HepG2 (cell line): ENCODE data around the gene CNNM4. TPM values are rescaled to one million over a fixed set of nuclear protein-coding genes. Genes with fewer than 3 reads are reported as not detected.

Experiments
- ATAC-seq: fragments of 200-7000 bp; cut with Tn5 transposase; 3 replicates; pipeline ENCODE4 v1.9.1; 2020; ENCODE audit warnings: mild to moderate bottlenecking, moderate library complexity
- BruUV-seq: library from RNA; stranded (reverse); fragments of 400-500 nt; replicated peaks from 2 replicates; lab custom pipeline; 2021; lab: Mats Ljungman, UMichigan
- CTCF ChIA-PET: fragments of 300-600 bp; formaldehyde crosslinking; extraction: SDS; loops from one replicate; lab custom pipeline; 2021; ENCODE audit warnings: low total read pairs, inconsistent platforms, low intra/inter-chr PET ratio; lab: Yijun Ruan, JAX
- POLR2A ChIA-PET: fragments of 350-600 bp; sonication (Branson Sonifier 250); formaldehyde crosslinking; loops from one replicate; lab custom pipeline; 2020; ENCODE audit warnings: antibody characterized with exemption, inconsistent platforms; lab: Yijun Ruan, JAX
- DNase-seq: peaks from one replicate; pipeline ENCODE4 v3.0.0-alpha.2; 2015; ENCODE audit warnings: low spot score
- FAIRE-seq: peaks from 3 replicates; lab custom pipeline; 2011; peaks lifted over from hg19 to GRCh38; lab: Jason Lieb, UNC
- H2AFZ ChIP-seq: one replicate; pipeline ENCODE4 v1.6.1; 2011; ENCODE audit warnings: low read length, inconsistent platforms
- H3K27ac ChIP-seq: fragments of 300-600 bp; 3 replicates; pipeline ENCODE4 v1.8.0; 2011; ENCODE audit warnings: mixed run types, mild to moderate bottlenecking, mixed read lengths, low read length, inconsistent platforms; ENCODE audit not compliant: insufficient read depth; ENCODE audit errors: extremely low read length
- H3K27me3 ChIP-seq, 2 experiments: fragments of 200-600 bp in 1 of 2; 2 replicates in 1 of 2; 3 replicates in 1 of 2; pipeline versions ENCODE4 v1.6.0 to v1.8.0; 2011; ENCODE audit warnings: low read length in 2 of 2, mild to moderate bottlenecking in 2 of 2, moderate library complexity in 2 of 2, inconsistent platforms in 1 of 2; ENCODE audit not compliant: insufficient read depth in 2 of 2, control insufficient read depth in 1 of 2
- H3K36me3 ChIP-seq, 2 experiments: fragments of 200-600 bp in 1 of 2; replicated peaks in 1 of 2; 2 replicates in 1 of 2; 3 replicates in 1 of 2; pipeline versions ENCODE4 v1.5.1 to v1.8.0; 2011; ENCODE audit warnings: low read length in 2 of 2, inconsistent platforms in 1 of 2; ENCODE audit not compliant: insufficient read depth in 2 of 2, control insufficient read depth in 1 of 2
- H3K4me1 ChIP-seq: 2 replicates; pipeline ENCODE4 v1.5.1; 2012; ENCODE audit warnings: low read length, inconsistent platforms; ENCODE audit not compliant: insufficient read depth
- H3K4me2 ChIP-seq: 2 replicates; pipeline ENCODE4 v1.6.0; 2011; ENCODE audit warnings: low read depth, low read length, inconsistent platforms
- H3K4me3 ChIP-seq, 3 experiments: fragments of 200-600 bp in 1 of 3; sonication (generic), shearing (Covaris generic) in 1 of 3; replicated peaks in 1 of 3; 2 replicates each; pipeline ENCODE4 v1.5.1; 2011 to 2016; ENCODE audit warnings: low read length in 3 of 3, inconsistent platforms in 2 of 3, low read depth in 2 of 3, mild to moderate bottlenecking in 2 of 3, control low read depth in 1 of 3, mixed read lengths in 1 of 3; ENCODE audit not compliant: insufficient read depth in 1 of 3
- H3K79me2 ChIP-seq: one replicate; pipeline ENCODE4 v1.6.1; 2011; ENCODE audit warnings: low read length, inconsistent platforms; ENCODE audit not compliant: insufficient read depth
- H3K9ac ChIP-seq: 2 replicates; pipeline ENCODE4 v1.6.0; 2011; ENCODE audit warnings: mild to moderate bottlenecking, low read depth, low read length, inconsistent platforms; ENCODE audit not compliant: insufficient read depth
- H3K9me3 ChIP-seq: 2 replicates; pipeline ENCODE4 v1.5.1; 2012; ENCODE audit warnings: mild to moderate bottlenecking, low read length
- H4K20me1 ChIP-seq: 2 replicates; pipeline ENCODE4 v1.6.0; 2011; ENCODE audit warnings: inconsistent platforms, mild to moderate bottlenecking, low read length, moderate library complexity; ENCODE audit not compliant: insufficient read depth
- DMAP1 ChIP-seq: IDR thresholded peaks from 2 replicates; pipeline ENCODE4 v1.6.1; 2016
- EED ChIP-seq: sonication (generic); formaldehyde crosslinking; IDR thresholded peaks from 2 replicates; pipeline ENCODE4 v1.5.0; 2020; ENCODE audit warnings: mild to moderate bottlenecking, missing genetic modification reagents
- KMT2A ChIP-seq: sonication (generic); formaldehyde crosslinking; IDR thresholded peaks from 2 replicates; pipeline ENCODE4 v1.4.0; 2020; ENCODE audit warnings: missing genetic modification reagents
- MTA1 ChIP-seq: sonication (generic); formaldehyde crosslinking; IDR thresholded peaks from 2 replicates; pipeline ENCODE4 v1.4.0; 2020; ENCODE audit warnings: missing genetic modification reagents, mild to moderate bottlenecking, borderline replicate concordance
- TCF7L2 ChIP-seq: IDR thresholded peaks from 2 replicates; pipeline ENCODE4 v1.6.1; 2011; ENCODE audit warnings: mild to moderate bottlenecking, low read depth, low read length, moderate library complexity
- ZNF331 ChIP-seq: sonication (generic); formaldehyde crosslinking; IDR thresholded peaks from 2 replicates; pipeline ENCODE4 v1.4.0; 2020; ENCODE audit warnings: missing genetic modification reagents
- ZNF510 ChIP-seq: sonication (generic); formaldehyde crosslinking; IDR thresholded peaks from 2 replicates; pipeline ENCODE4 v1.4.0; 2020; ENCODE audit warnings: low read depth, mild to moderate bottlenecking, missing genetic modification reagents
- ZNF550 ChIP-seq: sonication (generic); formaldehyde crosslinking; IDR thresholded peaks from 2 replicates; pipeline ENCODE4 v1.4.0; 2020; ENCODE audit warnings: mild to moderate bottlenecking, missing genetic modification reagents, borderline replicate concordance
- ZNF564 ChIP-seq: sonication (generic); formaldehyde crosslinking; IDR thresholded peaks from 2 replicates; pipeline ENCODE4 v1.8.1; 2023; ENCODE audit warnings: mild to moderate bottlenecking, missing genetic modification reagents
- ZNF598 ChIP-seq: sonication (generic); formaldehyde crosslinking; IDR thresholded peaks from 2 replicates; pipeline ENCODE4 v1.5.1; 2020; ENCODE audit warnings: mild to moderate bottlenecking, missing genetic modification reagents, borderline replicate concordance
- WGBS: methylation state at CpG from one replicate; pipeline ENCODE4 v1.1.6; 2017; ENCODE audit warnings: low lambda C conversion rate; 5-methylcytosine and 5-hydroxymethylcytosine counted together
- in situ Hi-C: cut with HindIII; loops from 2 replicates; pipeline ENCODE4 v1.10.0; 2017; ENCODE audit warnings: low pct_unique_long_range_greater_than_20kb; ENCODE audit not compliant: extremely low pct_ligation_motif_present
- intact Hi-C: fragments of 100-400 bp; cut with micrococcal nuclease; formaldehyde crosslinking; loops from one replicate; pipeline ENCODE4 v1.10.0; 2022; ENCODE audit not compliant: unreplicated experiment
- polyA plus RNA-seq, 8 experiments: library from polyadenylated mRNA; depleted of rRNA in 3 of 8; stranded (reverse) in 7 of 8; unstranded in 1 of 8; fragments of >200 nt; fragmentation: Illumina TruSeq in 4 of 8; extraction: Trizol in 4 of 8; gene quantifications; 2 replicates each; pipeline versions ENCODE4 v1.2.1 to v1.2.3, GENCODE V29; 2011 to 2016; ENCODE audit warnings: low read depth in 4 of 8, missing spikeins in 1 of 8, mixed read lengths in 1 of 8; ENCODE audit not compliant: insufficient read depth in 1 of 8
- total RNA-seq, 5 experiments: library from RNA; depleted of rRNA; stranded (reverse); fragments of >200 nt; fragmentation: Illumina TruSeq; extraction: Trizol; gene quantifications; 2 replicates each; pipeline ENCODE4 v1.2.3, GENCODE V29; 2016; ENCODE audit warnings: low read depth in 1 of 5
- TF ChIP-seq, protein P1 (sequence below): sonication (generic); formaldehyde crosslinking; IDR thresholded peaks from 2 replicates; pipeline ENCODE4 v1.4.0; 2020; ENCODE audit warnings: mild to moderate bottlenecking, missing genetic modification reagents
- TF ChIP-seq, protein P2 (sequence below): sonication (generic); formaldehyde crosslinking; IDR thresholded peaks from 2 replicates; pipeline ENCODE4 v1.5.0; 2020; ENCODE audit warnings: missing genetic modification reagents
- TF ChIP-seq, protein P3 (sequence below): sonication (generic); formaldehyde crosslinking; IDR thresholded peaks from 2 replicates; pipeline ENCODE4 v1.8.0; 2023; ENCODE audit warnings: mild to moderate bottlenecking, missing genetic modification reagents
- TF ChIP-seq, protein P4 (sequence below): sonication (generic); formaldehyde crosslinking; IDR thresholded peaks from 2 replicates; pipeline ENCODE4 v1.8.1; 2023; ENCODE audit warnings: mild to moderate bottlenecking, moderate library complexity, missing genetic modification reagents

CNNM4 gene
- total and polyA plus RNA-seq, 2 of the 13 experiments (the other 11 are each of a cell fraction or from before 2014, with no cell fraction given) = 5.9 to 8.4 TPM

DNA sequence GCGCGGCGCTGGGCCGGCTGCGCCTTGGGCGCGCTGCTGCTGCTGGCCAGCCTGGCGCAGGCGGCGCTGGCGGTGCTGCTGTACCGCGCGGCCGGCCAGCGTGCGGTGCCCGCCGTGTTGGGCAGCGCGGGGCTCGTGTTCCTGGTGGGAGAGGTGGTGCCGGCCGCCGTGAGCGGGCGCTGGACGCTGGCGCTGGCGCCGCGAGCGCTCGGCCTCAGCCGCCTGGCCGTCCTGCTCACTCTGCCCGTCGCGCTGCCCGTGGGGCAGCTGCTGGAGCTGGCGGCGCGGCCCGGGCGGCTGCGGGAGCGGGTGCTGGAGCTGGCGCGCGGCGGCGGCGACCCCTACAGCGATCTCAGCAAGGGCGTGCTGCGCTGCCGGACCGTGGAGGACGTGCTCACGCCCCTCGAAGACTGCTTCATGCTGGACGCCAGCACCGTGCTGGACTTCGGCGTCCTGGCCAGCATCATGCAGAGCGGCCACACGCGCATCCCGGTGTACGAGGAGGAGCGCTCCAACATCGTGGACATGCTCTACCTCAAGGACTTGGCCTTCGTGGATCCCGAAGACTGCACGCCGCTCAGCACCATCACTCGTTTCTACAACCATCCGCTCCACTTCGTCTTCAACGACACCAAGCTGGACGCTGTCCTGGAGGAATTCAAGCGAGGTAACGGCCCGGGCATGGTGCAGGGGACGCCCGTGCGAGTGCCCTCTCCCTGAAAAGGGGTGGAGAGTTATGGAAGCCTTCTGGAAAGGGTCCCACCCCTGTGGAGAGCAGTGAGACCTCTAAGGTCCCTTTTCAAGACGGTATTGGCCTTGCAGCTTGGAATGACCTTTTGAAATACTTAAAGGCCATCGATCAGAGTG lies 56.4 kb downstream of the CNNM4 start:
- no peaks in the 10 kb centered on the region; a peak in 1 of 5 replicates for H3K27me3 ChIP-seq
- peaks cover 43% of the 10 kb centered on the region for H4K20me1 ChIP-seq
- no peak overlapping the region for H2AFZ ChIP-seq
- H3K79me2 ChIP-seq = peaks cover 59% of the 10 kb centered on the region
- under 1% methylated on average over 48 of the region's 89 CpGs for WGBS
- DNase-seq (peak; percentile 16), ATAC-seq (peak; percentile 12), FAIRE-seq (no peak)
- CTCF ChIA-PET = no interaction called here
- H3K4me1 ChIP-seq = peaks cover 70% of the 10 kb centered on the region
- peak overlapping the region; percentile 67 to 91 (median 87) for H3K4me3 ChIP-seq
- peak overlapping the region; percentile 100 for H3K4me2 ChIP-seq
- POLR2A ChIA-PET = interaction anchor here (0.8 to 7.4 kb wide), 20 partner anchors 11 to 280 kb away, joined by 3 to 99 read pairs (median 4); partner anchors contain the start of genes ANKRD39, CNNM4 and SEMA4C
- H3K36me3 ChIP-seq = peaks cover 3 to 17% of the 10 kb centered on the region in 2 experiments; a peak in 4 of 5 replicates
- H3K27ac ChIP-seq = peak overlapping the region; percentile 83
- peak overlapping the region; percentile 87 for H3K9ac ChIP-seq
- no peaks in the 10 kb centered on the region for H3K9me3 ChIP-seq
- no TSS peak for BruUV-seq
- intact Hi-C loops = loop anchor here (5.0 kb wide), 3 partner anchors 55 to 215 kb away; partner anchors contain the start of genes CNNM4 and KANSL3
- in situ Hi-C loops = no loop called here
- TF ChIP-seq, protein P1, sequence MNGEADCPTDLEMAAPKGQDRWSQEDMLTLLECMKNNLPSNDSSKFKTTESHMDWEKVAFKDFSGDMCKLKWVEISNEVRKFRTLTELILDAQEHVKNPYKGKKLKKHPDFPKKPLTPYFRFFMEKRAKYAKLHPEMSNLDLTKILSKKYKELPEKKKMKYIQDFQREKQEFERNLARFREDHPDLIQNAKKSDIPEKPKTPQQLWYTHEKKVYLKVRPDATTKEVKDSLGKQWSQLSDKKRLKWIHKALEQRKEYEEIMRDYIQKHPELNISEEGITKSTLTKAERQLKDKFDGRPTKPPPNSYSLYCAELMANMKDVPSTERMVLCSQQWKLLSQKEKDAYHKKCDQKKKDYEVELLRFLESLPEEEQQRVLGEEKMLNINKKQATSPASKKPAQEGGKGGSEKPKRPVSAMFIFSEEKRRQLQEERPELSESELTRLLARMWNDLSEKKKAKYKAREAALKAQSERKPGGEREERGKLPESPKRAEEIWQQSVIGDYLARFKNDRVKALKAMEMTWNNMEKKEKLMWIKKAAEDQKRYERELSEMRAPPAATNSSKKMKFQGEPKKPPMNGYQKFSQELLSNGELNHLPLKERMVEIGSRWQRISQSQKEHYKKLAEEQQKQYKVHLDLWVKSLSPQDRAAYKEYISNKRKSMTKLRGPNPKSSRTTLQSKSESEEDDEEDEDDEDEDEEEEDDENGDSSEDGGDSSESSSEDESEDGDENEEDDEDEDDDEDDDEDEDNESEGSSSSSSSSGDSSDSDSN = peak; percentile 66
- TF ChIP-seq, protein P2, sequence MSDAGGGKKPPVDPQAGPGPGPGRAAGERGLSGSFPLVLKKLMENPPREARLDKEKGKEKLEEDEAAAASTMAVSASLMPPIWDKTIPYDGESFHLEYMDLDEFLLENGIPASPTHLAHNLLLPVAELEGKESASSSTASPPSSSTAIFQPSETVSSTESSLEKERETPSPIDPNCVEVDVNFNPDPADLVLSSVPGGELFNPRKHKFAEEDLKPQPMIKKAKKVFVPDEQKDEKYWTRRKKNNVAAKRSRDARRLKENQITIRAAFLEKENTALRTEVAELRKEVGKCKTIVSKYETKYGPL (CRISPR knock-in tag) = no peak
- peak; percentile 36; the same call in 1 of the 2 replicates for TF ChIP-seq EED (CRISPR knock-in tag)
- TF ChIP-seq, protein P3, sequence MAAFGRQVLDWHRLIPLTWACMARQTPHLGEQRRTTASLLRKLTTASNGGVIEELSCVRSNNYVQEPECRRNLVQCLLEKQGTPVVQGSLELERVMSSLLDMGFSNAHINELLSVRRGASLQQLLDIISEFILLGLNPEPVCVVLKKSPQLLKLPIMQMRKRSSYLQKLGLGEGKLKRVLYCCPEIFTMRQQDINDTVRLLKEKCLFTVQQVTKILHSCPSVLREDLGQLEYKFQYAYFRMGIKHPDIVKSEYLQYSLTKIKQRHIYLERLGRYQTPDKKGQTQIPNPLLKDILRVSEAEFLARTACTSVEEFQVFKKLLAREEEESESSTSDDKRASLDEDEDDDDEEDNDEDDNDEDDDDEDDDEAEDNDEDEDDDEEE (CRISPR knock-in tag) = 0 out of 2 replicates have a peak, but pooled peaks have one; percentile 42
- 0 out of 2 replicates have a peak, but pooled peaks have one; percentile 28 for TF ChIP-seq ZNF510 (CRISPR knock-in tag)
- TF ChIP-seq ZNF550 (CRISPR knock-in tag) = peak; percentile 77; the same call in 1 of the 2 replicates
- peak; percentile 19; the same call in 1 of the 2 replicates for TF ChIP-seq ZNF564 (CRISPR knock-in tag)
- TF ChIP-seq KMT2A (CRISPR knock-in tag) = peak; percentile 77
- peak; percentile 40; the same call in 1 of the 2 replicates for TF ChIP-seq DMAP1 (CRISPR knock-in tag)
- TF ChIP-seq TCF7L2 = no peak
- peak; percentile 24; the same call in 1 of the 2 replicates for TF ChIP-seq ZNF331 (CRISPR knock-in tag)
- TF ChIP-seq MTA1 (CRISPR knock-in tag) = peak; percentile 42; the same call in 1 of the 2 replicates
- TF ChIP-seq ZNF598 (CRISPR knock-in tag) = 0 out of 2 replicates have a peak, but pooled peaks have one; percentile 17
- TF ChIP-seq, protein P4, sequence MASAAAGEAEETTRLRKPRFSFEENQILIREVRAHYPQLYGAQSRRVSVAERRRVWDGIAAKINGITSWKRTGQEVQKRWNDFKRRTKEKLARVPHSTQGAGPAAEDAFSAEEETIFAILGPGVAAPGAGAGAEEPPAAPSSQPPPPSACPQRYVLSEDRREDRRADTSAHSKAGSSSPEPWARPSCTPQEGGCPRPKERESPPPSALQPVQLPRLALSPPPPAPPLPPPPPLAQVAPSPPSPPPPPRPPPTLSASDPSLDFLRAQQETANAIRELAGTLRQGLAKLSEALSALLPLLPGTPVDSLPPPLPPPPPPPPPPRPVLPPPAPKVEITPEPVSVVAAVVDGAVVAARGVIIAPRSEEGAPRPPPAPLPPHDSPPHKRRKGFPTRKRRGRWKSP (CRISPR knock-in tag) = peak; percentile 93
